Raji (cell line): ENCODE results near the gene BFSP1.

Source experiments
- POLR2A ChIP-seq: IDR thresholded peaks from 2 replicates; pipeline ENCODE4 v1.6.1; 2011; ENCODE audit warnings: low read depth, low read length, control low read depth; ENCODE audit not compliant: insufficient read depth

Gene BFSP1

GRCh38 chr20:17470521-17470920 lies 60.7 kb downstream of the BFSP1 start:
- TF ChIP-seq POLR2A: no peak

- TF ChIP-seq POLR2A: no peak
Observed at GRCh38 chr20:17469246-17470030, 61.7 kb downstream of the BFSP1 start.

- no peak for TF ChIP-seq POLR2A
Observed at GRCh38 chr20:17468073-17468840, 62.9 kb downstream of the BFSP1 start.

- TF ChIP-seq POLR2A: no peak
Observed at GRCh38 chr20:17467120-17467655, 64.0 kb downstream of the BFSP1 start.

- no peak for TF ChIP-seq POLR2A
Observed at GRCh38 chr20:17466641-17467040, 64.5 kb downstream of the BFSP1 start.

- TF ChIP-seq POLR2A: no peak
Observed at GRCh38 chr20:17465236-17465635, 65.9 kb downstream of the BFSP1 start.

- TF ChIP-seq POLR2A: no peak
Observed at GRCh38 chr20:17463711-17464110, 67.5 kb downstream of the BFSP1 start.

GRCh38 chr20:17461941-17462340 lies 69.2 kb downstream of the BFSP1 start:
- no peak for TF ChIP-seq POLR2A

GRCh38 chr20:17460119-17460518 lies 71.1 kb downstream of the BFSP1 start:
- no peak for TF ChIP-seq POLR2A

GRCh38 chr20:17457588-17458190 lies 73.5 kb downstream of the BFSP1 start:
- TF ChIP-seq POLR2A: no peak

- TF ChIP-seq POLR2A: no peak
Observed at GRCh38 chr20:17457079-17457478, 74.1 kb downstream of the BFSP1 start.

GRCh38 chr20:17456279-17456678 lies 74.9 kb downstream of the BFSP1 start:
- TF ChIP-seq POLR2A: no peak

- no peak for TF ChIP-seq POLR2A
Observed at GRCh38 chr20:17453592-17453991, 77.6 kb downstream of the BFSP1 start.

GRCh38 chr20:17452441-17452840 lies 78.7 kb downstream of the BFSP1 start:
- no peak for TF ChIP-seq POLR2A

GRCh38 chr20:17449031-17449430 lies 82.1 kb downstream of the BFSP1 start:
- no peak for TF ChIP-seq POLR2A

GRCh38 chr20:17448071-17448470 lies 83.1 kb downstream of the BFSP1 start:
- TF ChIP-seq POLR2A: no peak
